GM13977 (cell line): Measurements from ENCODE around the gene DRC3.

ENCODE experiments used
- DNase-seq: peaks from one replicate; pipeline ENCODE4 v3.0.0; 2012; ENCODE audit warnings: low spot score
- in situ Hi-C: fragments of 300-500 bp; cut with MboI; formaldehyde crosslinking; loops from one replicate; pipeline ENCODE4 v1.12.0; 2022; ENCODE audit warnings: low sequenced_read_pairs, low pct_unique_long_range_greater_than_20kb, mixed read lengths, inconsistent platforms; ENCODE audit not compliant: unreplicated experiment
- TF ChIP-seq, protein P1 (sequence below): IDR thresholded peaks from 2 replicates; pipeline ENCODE4 v1.5.1; 2012; ENCODE audit warnings: mild to moderate bottlenecking, control low read depth; ENCODE audit not compliant: insufficient read depth; ENCODE audit errors: extremely low read depth, missing control alignments

The DRC3 gene

DNA sequence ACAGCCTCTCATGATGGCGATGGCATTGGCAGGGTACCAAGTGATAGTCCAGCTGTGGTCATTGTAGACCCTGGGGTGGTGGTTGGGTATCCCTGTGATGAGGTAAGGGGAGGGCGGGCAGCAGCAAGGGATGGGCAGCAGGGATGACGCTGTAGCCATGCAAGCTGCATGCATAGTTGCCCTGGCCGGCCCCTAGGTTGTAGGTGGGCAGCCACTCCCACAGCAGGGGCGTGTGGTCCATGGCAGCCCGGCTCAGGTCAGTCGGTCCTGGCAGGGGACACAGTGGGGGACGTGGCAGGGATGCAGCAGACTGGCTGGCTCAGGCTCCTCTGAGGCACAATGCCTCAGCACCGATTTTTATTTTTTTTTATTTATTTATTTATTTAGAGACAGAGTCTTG lies 8.7 kb downstream of the DRC3 start:
- TF ChIP-seq, protein P1, sequence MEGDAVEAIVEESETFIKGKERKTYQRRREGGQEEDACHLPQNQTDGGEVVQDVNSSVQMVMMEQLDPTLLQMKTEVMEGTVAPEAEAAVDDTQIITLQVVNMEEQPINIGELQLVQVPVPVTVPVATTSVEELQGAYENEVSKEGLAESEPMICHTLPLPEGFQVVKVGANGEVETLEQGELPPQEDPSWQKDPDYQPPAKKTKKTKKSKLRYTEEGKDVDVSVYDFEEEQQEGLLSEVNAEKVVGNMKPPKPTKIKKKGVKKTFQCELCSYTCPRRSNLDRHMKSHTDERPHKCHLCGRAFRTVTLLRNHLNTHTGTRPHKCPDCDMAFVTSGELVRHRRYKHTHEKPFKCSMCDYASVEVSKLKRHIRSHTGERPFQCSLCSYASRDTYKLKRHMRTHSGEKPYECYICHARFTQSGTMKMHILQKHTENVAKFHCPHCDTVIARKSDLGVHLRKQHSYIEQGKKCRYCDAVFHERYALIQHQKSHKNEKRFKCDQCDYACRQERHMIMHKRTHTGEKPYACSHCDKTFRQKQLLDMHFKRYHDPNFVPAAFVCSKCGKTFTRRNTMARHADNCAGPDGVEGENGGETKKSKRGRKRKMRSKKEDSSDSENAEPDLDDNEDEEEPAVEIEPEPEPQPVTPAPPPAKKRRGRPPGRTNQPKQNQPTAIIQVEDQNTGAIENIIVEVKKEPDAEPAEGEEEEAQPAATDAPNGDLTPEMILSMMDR: no peak
- in situ Hi-C loops: no loop called here
- no peak for DNase-seq

DNA sequence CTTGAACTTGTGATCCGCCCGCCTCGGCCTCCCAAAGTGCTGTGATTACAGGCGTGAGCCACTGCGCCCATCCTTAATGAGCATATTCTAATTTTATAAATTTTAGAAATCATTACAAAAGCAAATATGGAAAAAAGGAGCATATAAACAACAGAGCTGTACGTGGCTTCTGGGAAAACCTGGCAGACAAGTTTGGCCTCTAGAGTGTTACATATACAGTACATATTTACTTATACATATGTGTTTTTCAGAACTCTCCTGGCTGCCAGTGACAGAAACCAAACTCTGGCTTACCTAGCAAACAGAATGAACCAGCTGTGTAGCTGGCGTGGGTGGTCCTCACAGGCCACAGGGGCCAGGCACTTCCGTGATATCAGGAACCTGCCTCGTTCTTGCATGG lies 10.1 kb downstream of the DRC3 start:
- TF ChIP-seq, protein P1: no peak
- in situ Hi-C loops: no loop called here
- DNase-seq: no peak

DNA sequence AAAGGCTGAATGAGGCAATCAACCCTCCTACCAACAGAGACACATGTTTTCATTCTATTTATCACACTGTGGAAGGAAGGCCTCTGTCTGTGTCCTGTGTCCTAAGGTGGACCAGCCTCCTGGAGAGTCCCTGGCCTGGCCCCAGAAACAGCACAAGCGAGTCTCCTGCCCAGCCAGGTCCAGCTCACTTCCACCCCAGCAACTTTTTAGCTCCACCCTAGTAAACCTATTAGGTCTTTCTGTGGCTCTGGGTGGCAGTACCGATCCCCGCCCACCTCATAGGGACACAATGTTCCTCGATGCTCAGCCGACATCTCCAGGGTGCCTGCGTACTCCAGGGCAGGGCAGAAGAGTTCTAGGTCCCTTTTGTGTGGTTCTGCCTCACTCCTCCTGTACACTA lies 10.7 kb downstream of the DRC3 start:
- TF ChIP-seq, protein P1: no peak
- in situ Hi-C loops: no loop called here
- DNase-seq: no peak

DNA sequence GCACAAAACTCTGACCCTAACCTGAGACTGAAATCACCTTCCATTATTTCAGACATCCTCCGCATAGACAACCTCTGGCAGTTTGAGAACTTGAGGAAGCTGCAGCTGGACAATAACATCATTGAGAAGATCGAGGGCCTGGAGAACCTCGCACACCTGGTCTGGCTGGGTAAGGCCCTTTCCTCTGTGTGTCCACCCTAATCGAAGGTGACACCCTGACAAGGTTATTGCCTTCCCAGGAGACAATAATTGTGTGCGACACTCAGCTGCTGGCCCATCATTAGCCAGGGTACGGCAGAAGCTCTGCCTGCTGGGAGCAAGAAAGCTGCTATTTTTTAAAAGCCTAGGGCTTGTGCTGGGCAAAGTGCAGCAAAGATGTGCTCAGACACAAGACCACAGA lies 11.1 kb downstream of the DRC3 start:
- TF ChIP-seq, protein P1: no peak
- DNase-seq: no peak
- in situ Hi-C loops: no loop called here

DNA sequence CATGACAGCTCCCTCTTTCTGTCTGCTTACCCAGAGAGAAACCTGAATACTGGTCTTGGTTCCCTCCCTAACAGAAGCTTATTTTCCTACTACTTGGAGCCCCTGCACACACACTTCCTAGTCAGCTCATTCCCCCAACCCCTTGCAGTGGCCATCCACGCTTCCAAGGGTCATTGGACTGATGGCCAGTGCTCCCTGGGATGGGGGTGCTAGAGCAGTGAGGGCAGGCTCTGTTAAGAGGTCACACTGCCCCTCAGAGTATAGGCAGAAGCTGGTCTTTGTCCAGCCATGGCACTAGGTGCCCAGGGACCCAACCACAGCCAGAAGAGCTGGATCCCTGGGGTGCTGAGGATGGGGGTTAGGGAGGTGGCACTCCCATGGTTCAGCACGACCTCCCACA lies 12.5 kb downstream of the DRC3 start:
- DNase-seq: no peak
- in situ Hi-C loops: no loop called here
- TF ChIP-seq, protein P1: no peak

DNA sequence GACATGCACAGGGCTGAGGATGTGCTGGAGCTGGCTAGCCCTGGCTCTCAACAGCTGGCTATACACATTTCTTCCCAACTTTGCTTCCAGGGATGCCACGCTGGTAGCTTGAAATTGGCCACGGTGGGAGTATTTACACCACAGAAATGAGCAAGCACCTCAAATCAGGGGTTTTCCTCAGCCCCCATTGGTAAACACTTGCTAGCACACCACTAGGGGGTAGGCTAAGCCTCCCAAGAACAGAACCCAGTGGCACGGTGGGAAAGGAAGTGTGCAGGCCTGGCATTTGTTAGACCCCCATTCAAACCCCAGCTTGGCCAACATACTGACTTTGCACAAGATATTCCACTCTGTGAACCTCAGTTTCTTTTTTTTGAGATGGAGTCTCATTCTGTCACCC lies 12.9 kb downstream of the DRC3 start:
- TF ChIP-seq, protein P1: peak; percentile 54
- DNase-seq: no peak
- in situ Hi-C loops: no loop called here

DNA sequence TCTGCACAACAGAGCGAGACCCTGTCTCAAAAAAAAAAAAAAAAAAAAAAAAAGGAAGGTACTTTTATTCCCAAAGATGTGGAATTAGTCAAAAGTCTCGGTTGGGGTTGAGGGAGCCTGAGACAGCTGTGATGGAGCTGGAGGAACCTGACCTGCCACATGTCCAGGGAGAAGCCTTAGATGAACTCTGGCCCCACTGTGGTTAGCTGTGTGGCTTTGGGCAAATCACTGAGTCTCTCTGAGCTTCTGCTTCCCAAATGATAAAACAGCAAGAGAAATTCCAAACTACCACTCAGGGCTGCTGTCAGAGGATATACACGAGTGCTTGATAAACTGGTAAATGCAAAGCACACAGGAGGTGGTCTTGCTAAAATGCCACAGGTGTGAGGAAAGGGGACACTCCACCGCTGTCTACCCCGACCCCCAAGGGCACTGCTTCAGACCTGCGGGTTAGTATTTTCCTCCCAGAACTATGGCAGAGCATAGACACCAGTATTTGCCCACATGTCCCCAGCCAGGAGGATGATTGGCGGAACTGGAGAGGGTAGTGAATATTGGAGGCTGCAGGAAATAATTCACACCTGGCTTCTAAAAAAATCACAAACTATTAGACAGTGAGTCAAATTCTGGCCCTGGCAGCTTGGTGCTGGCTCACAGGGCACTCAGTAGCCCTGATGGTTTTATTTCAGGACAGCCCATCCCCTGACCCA lies 14.7 kb downstream of the DRC3 start:
- TF ChIP-seq, protein P1: no peak
- no peak for DNase-seq
- in situ Hi-C loops: no loop called here
